Type B pancreatic cell (in vitro differentiated cells): ENCODE data around the gene GJB3. TPM values are rescaled to one million over a fixed set of nuclear protein-coding genes. Genes with fewer than 3 reads are reported as not detected.

Experiments used
- DNase-seq: peaks from one replicate; pipeline ENCODE4 v3.0.0; 2021; ENCODE audit warnings: mixed read lengths; ENCODE audit not compliant: unreplicated experiment; ENCODE audit errors: extremely low spot score
- H3K27ac Mint-ChIP-seq: 2 replicates; pipeline ENCODE4 v1.8.0; 2021; ENCODE audit warnings: mild to moderate bottlenecking, mixed read lengths
- H3K27me3 Mint-ChIP-seq: 2 replicates; pipeline ENCODE4 v1.8.0; 2021; ENCODE audit warnings: mixed read lengths
- H3K36me3 Mint-ChIP-seq: 2 replicates; pipeline ENCODE4 v1.8.0; 2021; ENCODE audit warnings: mixed read lengths
- H3K4me1 Mint-ChIP-seq: one replicate; pipeline ENCODE4 v1.8.0; 2021; ENCODE audit warnings: mixed read lengths; ENCODE audit not compliant: unreplicated experiment
- H3K4me3 Mint-ChIP-seq: 2 replicates; pipeline ENCODE4 v1.8.0; 2021; ENCODE audit warnings: mild to moderate bottlenecking, mixed read lengths
- H3K9me3 Mint-ChIP-seq: 2 replicates; pipeline ENCODE4 v1.8.0; 2021; ENCODE audit warnings: mixed read lengths
- CTCF ChIP-seq: fragments of 200-600 bp; sonication (generic); conservative IDR thresholded peaks from 2 replicates; pipeline ENCODE4 v1.5.0; 2021; ENCODE audit warnings: antibody characterized with exemption, mild to moderate bottlenecking
- total RNA-seq: library from RNA; stranded (reverse); gene quantifications from 2 replicates; pipeline ENCODE4 v1.2.1, GENCODE V29; 2021; ENCODE audit warnings: low replicate concordance

The GJB3 gene
- total RNA-seq, 1 donor from 2014 or later: 6.5 TPM

GRCh38 chr1:34822202-34822601 is 41.2 kb downstream of the GJB3 start:
- TF ChIP-seq CTCF: no peak
- Mint-ChIP-seq H3K4me1 (peaks cover 5% of the 10 kb centered on the region), H3K27me3 (peaks cover 3% of the 10 kb centered on the region), H3K4me3 (no peak overlapping the region), H3K36me3 (no peaks in the 10 kb centered on the region), H3K27ac (no peak overlapping the region), H3K9me3 (no peaks in the 10 kb centered on the region)
- DNase-seq: no peak

GRCh38 chr1:34824817-34825454 is 43.9 kb downstream of the GJB3 start:
- H3K4me1 Mint-ChIP-seq: peaks cover 14% of the 10 kb centered on the region
- no peak overlapping the region for H3K27ac Mint-ChIP-seq
- H3K27me3 Mint-ChIP-seq: peaks cover 4% of the 10 kb centered on the region
- no peak overlapping the region for H3K4me3 Mint-ChIP-seq
- TF ChIP-seq CTCF: no peak
- no peaks in the 10 kb centered on the region for H3K36me3 Mint-ChIP-seq
- no peak for DNase-seq
- no peaks in the 10 kb centered on the region for H3K9me3 Mint-ChIP-seq

GRCh38 chr1:34825455-34826091 is 44.6 kb downstream of the GJB3 start:
- H3K4me3 Mint-ChIP-seq: no peak overlapping the region
- no peak for DNase-seq
- no peak overlapping the region for H3K27ac Mint-ChIP-seq
- no peaks in the 10 kb centered on the region for H3K36me3 Mint-ChIP-seq
- H3K27me3 Mint-ChIP-seq: peaks cover 4% of the 10 kb centered on the region
- H3K9me3 Mint-ChIP-seq: no peaks in the 10 kb centered on the region
- H3K4me1 Mint-ChIP-seq: peaks cover 14% of the 10 kb centered on the region
- TF ChIP-seq CTCF: no peak

- Mint-ChIP-seq H3K27me3 (peaks cover 4% of the 10 kb centered on the region), H3K27ac (no peak overlapping the region), H3K9me3 (no peaks in the 10 kb centered on the region), H3K36me3 (no peaks in the 10 kb centered on the region), H3K4me3 (no peak overlapping the region), H3K4me1 (peaks cover 14% of the 10 kb centered on the region)
- DNase-seq: no peak
- TF ChIP-seq CTCF: no peak
Measured at GRCh38 chr1:34827341-34827941, 46.4 kb downstream of the GJB3 start.

- H3K4me3 Mint-ChIP-seq: no peak overlapping the region
- no peaks in the 10 kb centered on the region for H3K9me3 Mint-ChIP-seq
- peaks cover 14% of the 10 kb centered on the region for H3K4me1 Mint-ChIP-seq
- no peak for TF ChIP-seq CTCF
- no peak for DNase-seq
- H3K27ac Mint-ChIP-seq: no peak overlapping the region
- peaks cover 4% of the 10 kb centered on the region for H3K27me3 Mint-ChIP-seq
- H3K36me3 Mint-ChIP-seq: no peaks in the 10 kb centered on the region
Measured at GRCh38 chr1:34828611-34829010, 47.6 kb downstream of the GJB3 start.
